Tibial nerve (tissue), 4 donors: ENCODE measurements around the gene CA10. TPM values are rescaled to one million over a fixed set of nuclear protein-coding genes. Genes with fewer than 3 reads are reported as not detected.

Experiments
- DNase-seq, 2 donors: peaks; one replicate each; pipeline ENCODE4 v3.0.0-alpha.2; 2019; ENCODE audit warnings: low spot score in 2 of 2
- H3K27ac ChIP-seq, 4 donors: fragments of 200-600 bp; sonication (generic) in 3 of 4; one replicate each; pipeline ENCODE4 v1.5.1; 2017 to 2019; ENCODE audit warnings: mild to moderate bottlenecking in 1 of 4
- H3K27me3 ChIP-seq, 2 donors: fragments of 200-600 bp; sonication (generic) in 1 of 2; one replicate each; pipeline versions ENCODE4 v1.5.1 to v1.6.0; 2017 to 2019
- H3K36me3 ChIP-seq, 3 donors: fragments of 200-600 bp; sonication (generic); one replicate each; pipeline ENCODE4 v1.5.1; 2018 to 2019
- H3K4me1 ChIP-seq, 4 donors: fragments of 200-600 bp; sonication (generic) in 3 of 4; one replicate each; pipeline ENCODE4 v1.5.1; 2017 to 2019
- H3K4me3 ChIP-seq, 4 donors: fragments of 200-600 bp; sonication (generic) in 3 of 4; one replicate each; pipeline ENCODE4 v1.5.1; 2017 to 2019; ENCODE audit warnings: mild to moderate bottlenecking in 1 of 4, moderate library complexity in 1 of 4
- H3K9me3 ChIP-seq, 4 donors: fragments of 200-600 bp; sonication (generic) in 3 of 4; one replicate each; pipeline ENCODE4 v1.5.1; 2017 to 2019
- EP300 ChIP-seq, 2 donors: sonication (generic); formaldehyde crosslinking; IDR thresholded peaks; one replicate each; pipeline ENCODE4 v1.6.1; 2017; ENCODE audit warnings: antibody characterized with exemption in 2 of 2, mild to moderate bottlenecking in 1 of 2
- POLR2A ChIP-seq, 2 donors: fragments of 450-650 bp; IDR thresholded peaks; one replicate each; pipeline ENCODE4 v1.6.1; 2017; ENCODE audit warnings: antibody characterized with exemption in 2 of 2, mild to moderate bottlenecking in 2 of 2, moderate library complexity in 2 of 2
- WGBS, 2 donors: methylation state at CpG; one replicate each; pipeline ENCODE4 v1.1.5; 2018; 5-methylcytosine and 5-hydroxymethylcytosine counted together
- total RNA-seq, 4 donors: library from RNA; depleted of rRNA; stranded (reverse); fragments of >200 nt; gene quantifications; one replicate each; pipeline ENCODE4 v1.1.0, GENCODE V29; 2016
- TF ChIP-seq, protein P1 (sequence below), 5 experiments: fragments of 200-600 bp in 3 of 5; fragments of 450-650 bp in 2 of 5; sonication (generic) in 3 of 5; IDR thresholded peaks; one replicate each; pipeline ENCODE4 v1.5.1; 2016 to 2019; ENCODE audit warnings: antibody characterized with exemption in 5 of 5, mild to moderate bottlenecking in 3 of 5, moderate library complexity in 2 of 5

CA10 gene
- total RNA-seq, 4 donors from 2014 or later, result not detected

DNA sequence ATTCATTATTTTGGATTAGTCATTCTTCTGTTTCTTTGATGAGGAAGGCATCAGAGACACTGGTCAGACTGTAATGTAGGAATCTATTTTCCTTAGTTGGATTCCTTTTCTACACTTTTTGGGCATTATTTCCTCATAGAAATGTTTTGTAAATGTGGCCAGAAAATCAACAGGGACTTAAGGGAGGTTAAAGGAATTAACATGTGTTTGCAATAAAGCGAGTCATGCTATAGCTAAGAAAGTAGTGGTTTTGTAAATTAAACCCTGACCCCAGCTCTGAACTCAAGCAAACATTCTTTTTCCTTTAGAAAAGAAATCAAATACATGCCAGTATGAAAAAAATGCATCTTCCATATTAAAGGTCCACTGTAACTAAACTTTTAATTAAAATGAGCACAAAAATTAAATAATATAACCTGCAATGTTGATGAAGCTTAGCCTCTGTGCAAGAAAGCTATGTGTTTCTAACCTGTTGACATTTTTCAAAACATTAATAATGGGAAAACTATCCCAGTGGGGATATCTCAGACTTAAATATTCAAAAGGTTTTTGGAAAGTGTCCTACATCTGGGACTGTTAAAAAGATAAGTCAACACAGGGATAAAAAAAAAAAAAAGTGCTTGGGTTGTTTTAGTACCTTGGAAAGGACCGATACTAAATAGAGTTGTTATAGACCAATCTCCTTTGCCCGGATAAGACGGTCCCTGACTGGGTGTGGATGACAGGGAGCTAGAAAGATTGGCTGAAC, 428.0 kb downstream of the CA10 start:
- H3K4me1 ChIP-seq, result peaks cover 0 to 2% (median 0%) of the 10 kb centered on the region in 4 donors
- TF ChIP-seq EP300 (IDR thresholded peaks at IDR 0.05) (no peak), POLR2A (IDR thresholded peaks at IDR 0.05) (no peak)
- TF ChIP-seq, protein P1, sequence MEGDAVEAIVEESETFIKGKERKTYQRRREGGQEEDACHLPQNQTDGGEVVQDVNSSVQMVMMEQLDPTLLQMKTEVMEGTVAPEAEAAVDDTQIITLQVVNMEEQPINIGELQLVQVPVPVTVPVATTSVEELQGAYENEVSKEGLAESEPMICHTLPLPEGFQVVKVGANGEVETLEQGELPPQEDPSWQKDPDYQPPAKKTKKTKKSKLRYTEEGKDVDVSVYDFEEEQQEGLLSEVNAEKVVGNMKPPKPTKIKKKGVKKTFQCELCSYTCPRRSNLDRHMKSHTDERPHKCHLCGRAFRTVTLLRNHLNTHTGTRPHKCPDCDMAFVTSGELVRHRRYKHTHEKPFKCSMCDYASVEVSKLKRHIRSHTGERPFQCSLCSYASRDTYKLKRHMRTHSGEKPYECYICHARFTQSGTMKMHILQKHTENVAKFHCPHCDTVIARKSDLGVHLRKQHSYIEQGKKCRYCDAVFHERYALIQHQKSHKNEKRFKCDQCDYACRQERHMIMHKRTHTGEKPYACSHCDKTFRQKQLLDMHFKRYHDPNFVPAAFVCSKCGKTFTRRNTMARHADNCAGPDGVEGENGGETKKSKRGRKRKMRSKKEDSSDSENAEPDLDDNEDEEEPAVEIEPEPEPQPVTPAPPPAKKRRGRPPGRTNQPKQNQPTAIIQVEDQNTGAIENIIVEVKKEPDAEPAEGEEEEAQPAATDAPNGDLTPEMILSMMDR (IDR thresholded peaks at IDR 0.05), result no peak

DNA sequence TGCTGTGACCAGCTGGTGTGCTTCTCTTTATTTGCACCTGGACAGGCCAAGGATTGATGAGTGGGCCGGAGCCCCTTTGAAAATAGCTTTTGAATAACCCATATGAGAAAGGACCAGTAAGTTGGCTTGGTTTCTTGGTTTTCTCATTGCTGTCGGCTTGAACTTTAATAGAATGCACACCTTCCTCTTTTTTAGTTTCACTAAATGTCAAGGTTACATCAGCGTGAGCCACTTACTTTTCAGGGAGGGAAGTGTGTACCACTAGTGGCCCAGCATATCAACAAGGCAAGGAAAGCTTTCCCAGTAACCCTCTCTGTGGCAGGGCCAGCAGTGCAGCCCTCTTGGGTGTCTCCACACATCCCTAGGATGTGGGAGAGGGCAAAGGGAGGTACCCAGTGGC, 433.3 kb downstream of the CA10 start:
- H3K4me3 ChIP-seq, result no peak overlapping the region
- H3K36me3 ChIP-seq, result no peaks in the 10 kb centered on the region
- TF ChIP-seq EP300 (IDR thresholded peaks at IDR 0.05), result no peak
- TF ChIP-seq, protein P1 (IDR thresholded peaks at IDR 0.05), result no peak
- TF ChIP-seq POLR2A (IDR thresholded peaks at IDR 0.05), result no peak
- no peaks in the 10 kb centered on the region for H3K27me3 ChIP-seq
- no peaks in the 10 kb centered on the region for H3K9me3 ChIP-seq
- DNase-seq, result no peak
- no peaks in the 10 kb centered on the region for H3K4me1 ChIP-seq
- WGBS, 2 donors, result 83 to 89% methylated on average over 3 of the region's 3 CpGs
- H3K27ac ChIP-seq, result no peak overlapping the region

More for the DNA sequence above, 428.0 kb downstream of the CA10 start:
- Histone ChIP-seq H3K27ac (no peak overlapping the region), H3K9me3 (no peaks in the 10 kb centered on the region), H3K27me3 (no peaks in the 10 kb centered on the region), H3K4me3 (no peak overlapping the region), H3K36me3 (no peaks in the 10 kb centered on the region)
- WGBS, 2 donors, result 48 to 57% methylated on average over 4 of the region's 4 CpGs
- no peak for DNase-seq

DNA sequence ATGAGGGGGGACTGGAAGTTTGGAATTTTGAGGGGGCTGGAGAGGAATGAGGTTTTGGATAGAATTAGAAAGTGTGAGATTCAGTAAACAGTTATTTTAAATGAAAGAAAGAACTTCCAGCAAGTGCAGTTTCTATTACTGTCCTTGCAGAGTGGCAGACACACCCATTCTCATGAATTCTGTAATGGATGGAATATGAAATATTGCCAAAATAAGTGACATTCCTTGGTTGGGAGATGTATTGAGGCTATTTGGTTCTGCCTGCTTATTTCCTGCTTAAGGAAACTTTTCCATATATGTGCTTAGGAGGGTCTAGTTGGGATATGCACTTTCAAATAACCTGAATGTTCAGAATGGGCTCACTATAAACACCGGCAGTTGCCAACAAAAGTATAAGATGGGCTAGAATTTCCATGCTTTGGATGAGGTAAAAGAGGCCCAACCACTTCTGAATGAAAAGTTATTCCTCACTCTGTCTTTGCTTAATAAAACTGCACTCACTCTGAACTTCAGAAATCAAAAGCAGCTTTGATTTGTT, 434.4 kb downstream of the CA10 start:
- Histone ChIP-seq H3K36me3 (no peaks in the 10 kb centered on the region), H3K27ac (no peak overlapping the region), H3K4me3 (no peak overlapping the region), H3K27me3 (no peaks in the 10 kb centered on the region), H3K4me1 (no peaks in the 10 kb centered on the region), H3K9me3 (no peaks in the 10 kb centered on the region)
- WGBS, 2 donors, result 70 to 73% methylated on average over 1 of the region's 1 CpG
- no peak for TF ChIP-seq POLR2A (IDR thresholded peaks at IDR 0.05)
- TF ChIP-seq, protein P1 (IDR thresholded peaks at IDR 0.05), result no peak
- no peak for DNase-seq

DNA sequence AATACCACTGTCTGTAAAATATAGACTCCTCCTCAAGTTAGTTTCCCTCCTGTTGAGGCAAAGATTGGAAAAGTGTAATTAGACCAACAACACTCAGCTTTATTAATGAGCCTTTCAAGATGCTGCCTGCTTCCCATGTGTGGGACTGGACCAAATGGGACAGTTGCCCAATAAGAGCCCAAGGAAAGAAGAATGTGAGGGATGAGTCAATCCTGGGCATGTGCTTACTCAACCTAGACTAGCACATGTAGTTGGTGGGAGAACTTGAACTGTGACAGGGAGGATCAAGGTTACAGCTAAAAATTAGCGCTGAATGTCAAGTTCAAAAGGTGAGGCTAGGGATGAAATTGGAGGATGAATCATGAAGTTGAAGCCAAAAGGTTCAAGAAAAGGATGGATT, 435.5 kb downstream of the CA10 start:
- Histone ChIP-seq H3K27me3 (no peaks in the 10 kb centered on the region), H3K4me3 (no peak overlapping the region), H3K9me3 (no peaks in the 10 kb centered on the region), H3K4me1 (no peaks in the 10 kb centered on the region), H3K36me3 (no peaks in the 10 kb centered on the region), H3K27ac (no peak overlapping the region)
- WGBS, 2 donors, result 93 to 100% methylated on average over 1 of the region's 1 CpG
- no peak for DNase-seq
- TF ChIP-seq EP300 (IDR thresholded peaks at IDR 0.05) (no peak), POLR2A (IDR thresholded peaks at IDR 0.05) (no peak)
- TF ChIP-seq, protein P1 (IDR thresholded peaks at IDR 0.05), result no peak

DNA sequence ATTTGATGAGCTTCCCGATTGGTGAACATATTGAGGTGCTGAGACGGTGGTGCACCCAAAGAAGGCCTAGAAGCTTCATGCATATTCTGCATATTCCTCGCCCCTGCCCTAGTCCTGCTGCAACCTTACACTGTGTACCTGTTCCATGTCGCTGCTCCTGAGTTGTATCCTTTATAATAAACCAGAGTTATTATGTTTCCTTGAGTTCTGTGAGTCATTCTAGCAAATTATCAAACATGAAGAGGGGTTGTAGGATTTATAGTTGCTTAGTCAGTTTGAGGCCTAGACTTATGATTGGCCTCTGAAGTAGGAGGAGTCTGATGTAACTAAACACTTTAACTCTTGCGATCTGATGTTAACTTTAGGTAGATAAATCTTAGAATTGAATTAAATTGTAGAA, 436.8 kb downstream of the CA10 start:
- Histone ChIP-seq H3K27me3 (no peaks in the 10 kb centered on the region), H3K4me1 (no peaks in the 10 kb centered on the region), H3K9me3 (no peaks in the 10 kb centered on the region), H3K27ac (no peak overlapping the region), H3K36me3 (no peaks in the 10 kb centered on the region), H3K4me3 (no peak overlapping the region)
- 91 to 95% methylated on average over 5 of the region's 5 CpGs for WGBS, 2 donors
- no peak for DNase-seq
- TF ChIP-seq, protein P1 (IDR thresholded peaks at IDR 0.05), result no peak
- TF ChIP-seq POLR2A (IDR thresholded peaks at IDR 0.05) (no peak), EP300 (IDR thresholded peaks at IDR 0.05) (no peak)
